OCI-M2 (cell line): ENCODE data around the gene SV2C.

Source experiments
- DNase-seq: peaks from one replicate; lab custom pipeline; 2025; ENCODE audit not compliant: unreplicated experiment; lab: John Stamatoyannopoulos, UW

SV2C gene

DNA sequence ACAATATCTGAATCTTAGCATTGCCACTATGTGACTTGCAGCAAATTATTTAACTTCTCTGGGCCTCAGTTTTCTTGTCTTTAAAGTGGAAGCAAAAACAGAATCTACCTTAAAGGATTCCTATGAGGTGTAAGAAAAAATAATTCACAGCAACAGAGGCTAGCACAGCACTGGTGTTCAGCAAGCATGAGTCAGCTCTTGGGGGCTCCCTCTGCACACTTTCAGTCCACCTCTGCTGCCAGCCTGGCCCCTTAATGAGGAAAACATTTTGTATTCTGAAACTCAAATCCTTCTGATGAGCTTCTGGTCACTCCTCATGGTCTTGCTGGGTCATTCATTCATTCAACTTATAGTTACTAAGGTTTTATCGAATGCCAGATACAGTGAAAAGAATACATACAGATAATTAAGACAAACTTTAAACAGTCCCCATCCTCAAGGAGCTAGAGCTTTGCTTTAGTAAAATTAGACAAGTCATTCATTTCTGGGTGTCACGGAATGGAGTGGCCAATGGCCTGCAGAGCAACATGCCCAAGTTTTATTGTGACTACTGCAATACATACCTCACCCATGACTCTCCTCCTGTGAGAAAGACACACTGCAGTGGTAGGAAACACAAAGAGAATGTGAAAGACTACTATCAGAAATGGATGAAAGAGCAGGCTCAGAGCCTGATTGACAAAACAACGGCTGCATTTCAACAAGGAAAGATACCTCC, 293.1 kb downstream of the SV2C start:
- DNase-seq = no peak

DNA sequence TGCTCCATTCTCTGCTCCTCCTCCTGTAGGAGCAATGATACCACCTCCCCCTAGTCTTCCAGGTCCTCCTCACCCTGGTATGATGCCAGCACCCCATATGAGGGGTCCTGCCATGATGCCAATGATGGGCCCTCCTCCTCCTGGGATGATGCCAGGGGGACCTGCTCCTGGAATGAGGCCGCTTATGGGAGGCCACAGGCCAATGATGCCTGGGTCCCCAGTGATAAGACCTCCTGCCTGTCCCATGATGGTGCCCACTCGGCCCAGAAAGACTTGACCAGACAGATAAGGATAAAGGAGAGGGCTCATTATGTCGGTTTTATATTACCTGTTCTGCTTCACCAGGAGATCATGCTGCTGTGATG, 293.7 kb downstream of the SV2C start:
- no peak for DNase-seq

DNA sequence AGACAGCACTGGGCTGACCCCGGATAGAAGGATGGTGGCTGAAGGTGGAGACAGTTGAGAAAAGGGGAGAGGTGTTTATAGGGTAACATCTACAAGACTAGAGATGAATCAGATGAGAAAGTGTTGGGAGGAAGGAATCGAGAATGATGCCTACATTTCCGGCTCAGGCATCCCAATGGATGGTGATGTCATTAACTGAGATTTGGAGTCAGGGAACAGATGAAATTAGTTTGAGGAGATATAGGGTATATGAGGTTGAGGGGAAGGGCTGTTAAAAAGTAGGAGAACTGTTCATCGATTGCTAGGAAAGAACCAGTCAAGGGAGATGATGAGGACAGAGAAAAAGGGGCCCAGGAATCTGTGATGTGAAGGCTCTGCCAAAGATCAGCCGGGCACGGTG, 295.2 kb downstream of the SV2C start:
- DNase-seq = no peak

DNA sequence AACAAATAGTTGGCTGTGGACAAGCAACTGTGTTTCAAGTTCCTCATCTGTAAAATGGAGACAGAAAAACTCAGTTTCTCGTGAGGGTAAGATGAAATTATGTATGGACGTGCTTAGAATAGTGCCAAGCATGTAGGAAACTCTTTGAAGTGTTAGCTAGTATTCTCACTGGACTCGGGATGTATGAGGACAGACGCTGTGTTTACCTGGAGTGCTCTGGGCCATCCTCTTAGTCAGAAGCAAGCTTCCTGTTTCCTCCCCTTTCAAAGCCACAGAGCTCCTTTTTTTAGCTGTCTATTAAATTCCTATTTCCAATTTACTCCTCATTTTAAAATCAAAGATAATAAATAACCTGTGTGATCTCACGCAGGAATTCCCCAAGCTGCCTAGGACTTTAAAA, 296.1 kb downstream of the SV2C start:
- DNase-seq = no peak

DNA sequence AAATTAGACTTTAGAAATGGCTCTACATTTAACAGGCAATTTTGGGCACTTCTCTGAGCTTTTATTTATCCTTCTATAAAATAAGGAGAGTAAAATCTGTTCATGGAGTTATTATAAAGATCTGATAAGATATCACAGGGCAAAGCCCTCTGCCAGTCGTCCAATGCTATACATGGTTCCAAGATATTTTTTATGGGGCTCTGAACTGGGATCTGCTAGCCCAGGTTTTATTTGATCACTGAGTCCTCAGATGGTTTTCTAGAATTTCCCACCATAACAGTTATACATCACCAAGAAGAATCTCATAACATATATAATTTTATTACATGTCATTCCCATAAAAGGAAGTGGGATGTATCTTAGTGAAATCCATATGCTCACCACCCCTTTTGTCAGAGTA, 296.7 kb downstream of the SV2C start:
- no peak for DNase-seq

DNA sequence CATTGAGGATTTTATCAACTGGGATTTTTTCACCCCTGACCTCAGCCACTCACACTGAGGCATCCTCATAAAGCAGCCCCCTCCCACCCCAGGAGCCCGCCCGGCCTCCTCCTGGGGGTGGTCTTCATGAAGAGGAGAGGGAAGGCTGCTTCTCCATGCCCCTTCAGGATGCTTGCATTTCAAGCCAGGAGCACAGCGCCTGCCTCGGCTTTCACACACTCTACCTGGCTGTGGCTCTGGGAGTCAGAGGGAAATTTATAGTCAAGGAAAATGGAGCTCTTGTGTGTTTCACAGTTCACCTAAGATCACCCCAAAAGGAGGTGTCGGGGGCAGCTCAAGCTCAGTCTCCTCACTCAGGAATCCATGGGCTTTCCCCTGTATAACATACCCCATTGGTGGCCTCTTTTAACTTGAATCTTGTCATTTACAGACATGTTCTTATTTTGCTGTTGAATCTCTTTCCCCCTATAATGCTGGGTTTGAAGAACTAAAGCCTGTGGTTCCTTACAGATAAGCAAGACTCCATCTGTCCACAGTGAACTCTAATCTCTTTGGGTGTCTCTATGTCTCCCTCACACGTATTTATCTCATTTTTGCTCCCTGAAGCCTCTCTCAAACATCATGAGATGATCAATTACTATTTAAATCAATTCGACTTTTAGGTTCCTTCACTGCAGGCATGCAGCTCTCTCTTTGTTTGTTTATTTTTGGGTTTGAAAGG, 297.3 kb downstream of the SV2C start:
- DNase-seq = no peak

DNA sequence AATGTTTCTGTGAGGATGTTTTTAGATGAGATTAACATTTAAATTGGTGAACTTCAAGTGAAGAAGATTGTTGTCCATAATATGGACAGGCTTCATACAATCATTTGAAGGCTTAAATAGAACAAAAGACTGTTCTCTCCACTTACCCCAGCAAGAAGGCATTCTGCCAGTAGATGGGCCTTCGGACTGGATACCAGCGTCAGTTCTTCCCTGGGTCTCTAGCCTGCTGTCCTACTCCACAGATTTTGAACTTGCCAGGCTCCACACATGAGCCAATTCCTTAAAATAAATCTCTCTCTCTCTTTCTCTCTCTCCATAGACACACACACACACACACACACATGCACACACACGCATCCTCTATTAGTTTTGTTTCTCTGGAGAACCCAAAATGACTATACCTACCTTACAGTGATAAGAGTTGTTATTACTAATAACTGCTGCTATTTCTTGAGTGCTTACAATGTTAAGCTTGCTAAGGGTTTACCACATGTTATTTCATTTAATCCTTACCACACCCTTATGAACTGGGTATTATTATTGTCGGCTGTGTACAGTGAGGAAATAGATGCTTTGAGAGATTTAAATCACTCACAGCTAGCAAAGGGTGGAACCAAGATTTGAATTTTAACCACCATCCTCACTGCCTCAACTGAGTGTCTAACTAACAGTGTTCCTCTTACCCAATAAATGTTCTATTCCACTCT, 300.1 kb downstream of the SV2C start:
- no peak for DNase-seq

DNA sequence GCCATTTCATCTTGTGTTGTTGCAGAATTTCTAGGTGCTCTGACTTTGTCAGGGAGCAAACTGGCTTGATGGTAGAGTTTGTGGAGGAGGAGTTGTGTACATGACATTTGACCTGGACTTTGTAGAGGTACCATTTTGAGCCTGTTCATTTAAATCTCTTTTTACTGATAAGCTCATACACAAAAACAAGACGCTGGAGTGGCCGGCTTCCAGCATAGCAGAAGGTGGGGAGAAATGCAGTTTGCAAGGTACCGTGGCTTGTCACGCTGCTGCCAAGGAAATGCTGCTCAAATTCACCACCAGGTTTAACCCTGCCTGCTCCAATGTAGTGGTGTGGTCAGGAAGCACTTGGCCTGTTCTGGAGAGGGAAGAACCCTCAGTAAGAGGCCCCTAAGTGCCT, 301.0 kb downstream of the SV2C start:
- DNase-seq = no peak

DNA sequence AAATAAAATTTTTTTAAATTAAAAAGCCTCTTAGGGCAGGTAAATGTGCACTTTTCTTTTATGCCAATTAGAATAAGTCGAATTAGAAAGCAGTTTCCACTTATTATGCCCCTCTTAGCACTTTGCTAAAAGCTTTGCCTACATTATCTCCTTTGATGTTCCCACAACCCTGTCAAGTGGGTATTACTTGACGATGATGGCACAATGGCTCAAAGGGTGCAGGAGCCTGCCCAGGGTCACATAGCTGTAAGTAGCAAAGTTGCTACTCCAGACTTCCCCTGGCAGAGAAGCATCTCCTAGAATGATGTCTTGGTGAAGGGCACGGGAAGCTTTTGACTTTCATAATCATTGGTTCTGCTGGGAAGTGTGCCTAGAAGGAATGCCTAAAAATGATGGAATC, 301.5 kb downstream of the SV2C start:
- no peak for DNase-seq

DNA sequence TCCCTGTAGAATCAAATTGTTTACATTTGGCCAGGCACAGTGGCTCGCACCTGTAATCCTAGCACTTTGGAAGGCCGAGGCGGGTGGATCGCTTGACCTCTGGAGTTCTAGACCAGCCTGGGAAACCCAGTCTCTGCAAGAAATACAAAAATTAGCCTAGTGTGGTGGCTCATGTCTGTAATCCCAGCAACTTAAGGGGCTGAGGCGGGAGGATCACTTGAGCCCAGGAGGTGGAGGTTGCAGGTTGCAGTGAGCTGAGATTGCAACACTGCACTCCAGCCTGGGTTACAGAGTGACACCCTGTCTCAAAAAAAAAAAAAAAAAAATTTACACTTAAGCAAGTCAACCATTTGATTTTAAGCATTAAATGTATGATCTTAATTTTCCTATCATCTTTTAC, 302.4 kb downstream of the SV2C start:
- no peak for DNase-seq

DNA sequence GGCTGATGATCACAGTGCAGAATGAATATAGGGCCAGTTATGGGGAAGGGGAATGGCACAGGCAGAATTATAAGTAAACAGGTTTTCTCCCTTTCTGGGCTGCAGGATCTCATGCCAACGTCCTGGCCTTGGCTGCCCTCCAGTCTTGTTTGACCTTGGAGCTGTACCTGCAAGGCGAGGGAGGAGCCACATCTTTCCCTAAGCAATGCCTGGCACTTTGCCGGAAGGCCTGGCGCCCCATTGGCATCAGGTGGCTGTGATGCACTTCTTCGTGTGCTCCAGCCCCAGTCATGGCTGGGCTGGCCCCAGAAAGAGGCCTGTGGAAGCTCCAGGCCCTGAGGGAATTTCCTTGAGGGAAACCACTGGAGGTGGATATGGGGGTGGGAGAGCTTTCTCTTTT, 303.2 kb downstream of the SV2C start:
- DNase-seq = no peak

DNA sequence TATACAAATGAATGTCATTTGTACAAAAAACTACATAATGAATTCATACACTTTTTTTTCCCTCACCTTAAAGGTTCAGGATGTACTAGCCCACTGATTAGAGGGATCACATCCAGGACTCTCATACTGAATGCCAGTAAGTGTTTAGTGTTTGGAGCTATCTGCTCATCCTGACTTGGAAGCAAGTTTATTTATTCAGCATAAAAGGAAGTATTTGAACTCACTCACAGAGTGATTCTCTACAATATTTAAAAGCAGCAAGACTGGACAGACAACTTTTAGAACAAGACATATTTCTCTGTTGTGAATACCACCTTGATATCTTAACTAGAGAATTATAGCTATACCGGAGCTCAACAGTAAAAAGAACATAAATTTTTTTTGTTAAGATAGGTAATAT, 305.1 kb downstream of the SV2C start:
- no peak for DNase-seq

DNA sequence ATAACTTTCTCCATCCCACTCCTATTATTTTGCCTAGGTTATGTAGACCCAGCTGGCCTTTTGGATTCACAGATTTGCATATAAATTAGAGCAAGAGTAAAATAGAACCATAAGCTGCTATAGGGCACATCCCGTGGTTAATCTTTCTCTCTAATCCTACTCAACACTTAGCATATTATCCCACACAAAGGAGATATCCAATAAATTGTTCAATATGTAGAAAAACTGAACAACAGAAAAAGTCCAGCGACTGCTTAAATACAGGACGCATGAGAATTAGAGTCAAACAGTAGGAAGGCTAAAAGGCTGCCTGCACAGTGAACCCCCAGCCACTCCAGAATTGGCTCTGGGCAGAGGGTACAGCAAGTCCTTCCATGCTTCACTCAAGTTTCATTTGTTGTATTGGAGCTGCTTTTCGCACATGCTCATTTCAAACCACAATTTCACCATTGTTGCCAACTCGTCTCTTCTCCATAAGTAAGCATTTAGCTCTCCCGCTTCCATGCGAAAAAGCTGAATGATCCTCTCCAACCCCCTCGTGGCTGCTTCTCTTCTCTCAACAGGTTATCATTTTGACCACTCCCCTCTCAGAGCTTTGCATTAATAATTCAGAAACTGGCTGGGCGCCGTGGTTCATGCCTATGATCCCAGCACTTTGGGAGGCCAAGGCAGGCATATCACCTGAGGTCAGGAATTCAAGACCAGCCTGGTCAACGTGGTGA, 305.8 kb downstream of the SV2C start:
- no peak for DNase-seq

DNA sequence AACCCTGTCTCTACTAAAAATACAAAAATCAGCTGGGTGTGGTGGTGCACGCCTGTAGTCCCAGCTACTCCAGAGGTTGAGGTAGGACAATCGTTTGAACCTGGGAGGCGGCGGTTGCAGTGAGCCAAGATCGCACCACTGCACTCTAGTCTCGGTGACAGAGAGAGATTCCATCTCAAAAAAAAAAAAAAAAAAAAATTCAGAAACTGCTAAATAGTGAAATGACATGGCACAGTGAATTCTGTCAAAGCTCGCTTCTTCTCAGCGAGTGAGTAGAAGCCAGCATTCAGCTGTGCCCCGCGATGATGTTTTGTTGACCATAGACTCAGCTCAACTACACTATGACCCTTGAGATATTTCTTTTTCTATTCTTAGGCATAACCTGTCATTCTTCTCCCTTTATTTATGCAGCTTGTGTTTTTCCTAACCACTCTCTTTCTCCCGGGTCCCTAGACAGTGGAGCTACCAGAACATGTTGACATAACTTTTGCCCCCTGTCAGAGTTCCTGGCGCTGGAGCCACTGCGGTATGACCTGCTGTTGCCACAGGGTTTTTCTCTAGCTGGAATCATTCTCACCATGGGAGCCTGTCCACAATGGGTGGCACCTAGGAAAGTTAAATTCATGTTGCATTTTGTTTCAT, 306.5 kb downstream of the SV2C start:
- no peak for DNase-seq

DNA sequence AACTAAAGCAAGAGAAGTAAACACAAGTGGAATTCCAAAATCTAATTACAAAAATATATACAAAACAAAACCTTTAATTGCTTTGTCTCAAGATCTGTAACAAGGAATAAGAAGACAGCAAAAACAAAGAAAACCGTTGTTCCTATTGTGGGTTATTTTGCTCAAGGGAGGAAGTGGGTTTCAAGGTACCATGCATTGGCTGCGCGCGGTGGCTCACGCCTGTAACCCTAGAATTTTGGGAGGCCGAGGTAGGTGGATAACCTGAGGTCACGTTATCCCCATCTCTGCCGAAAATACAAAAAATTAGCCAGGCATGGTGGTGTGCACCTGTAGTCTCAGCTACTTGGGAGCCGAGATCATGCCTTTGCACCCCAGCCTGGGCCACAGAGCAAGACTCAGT, 307.8 kb downstream of the SV2C start:
- DNase-seq = no peak

DNA sequence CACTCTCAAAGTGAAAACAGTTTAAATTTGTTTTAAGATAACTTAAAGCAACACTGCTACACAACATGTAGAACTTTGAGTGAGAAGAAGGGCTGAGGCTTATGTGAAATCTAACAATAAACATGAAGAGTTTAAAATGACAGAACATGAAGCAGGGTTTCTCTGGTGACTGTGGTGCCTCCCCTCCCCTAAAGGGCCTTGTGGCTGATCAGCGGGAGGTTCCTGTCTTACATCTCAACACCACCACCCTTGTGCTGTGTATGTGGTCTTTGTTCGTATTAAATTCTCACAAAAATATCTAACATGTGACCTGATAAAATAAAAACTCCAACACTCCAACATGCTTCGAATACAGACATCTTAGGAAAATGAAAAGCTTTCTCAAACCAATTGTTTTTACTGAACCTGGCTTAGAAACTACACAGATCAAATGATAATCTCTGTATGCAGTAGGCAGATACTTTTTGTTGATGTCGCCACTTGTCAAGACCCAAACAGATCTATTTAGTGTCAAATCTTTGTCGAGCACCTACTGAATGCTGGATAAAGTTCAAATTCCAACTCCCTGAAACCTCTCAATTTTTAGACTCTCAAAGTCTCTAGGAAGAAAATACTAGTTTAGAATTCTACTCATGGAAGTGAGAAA, 310.0 kb downstream of the SV2C start:
- no peak for DNase-seq

DNA sequence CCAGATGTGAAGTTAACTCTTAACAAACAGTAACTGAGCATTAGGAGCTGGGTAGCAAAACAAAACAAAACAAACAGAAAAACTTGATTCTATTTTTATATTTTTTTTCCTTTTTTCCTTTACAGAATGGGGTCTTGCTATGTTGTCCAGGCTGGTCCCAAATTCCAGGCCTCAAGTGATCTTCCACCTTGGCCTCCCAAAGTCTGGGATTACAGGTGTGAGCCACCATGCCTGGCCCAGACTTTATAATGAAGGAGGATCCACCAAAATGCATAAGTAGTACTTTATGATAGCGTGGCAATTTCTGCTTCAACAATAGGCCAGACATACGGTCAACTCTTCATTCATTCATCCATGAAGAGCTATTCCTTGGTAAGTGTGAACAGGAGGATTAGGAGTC, 314.0 kb downstream of the SV2C start:
- DNase-seq = no peak

DNA sequence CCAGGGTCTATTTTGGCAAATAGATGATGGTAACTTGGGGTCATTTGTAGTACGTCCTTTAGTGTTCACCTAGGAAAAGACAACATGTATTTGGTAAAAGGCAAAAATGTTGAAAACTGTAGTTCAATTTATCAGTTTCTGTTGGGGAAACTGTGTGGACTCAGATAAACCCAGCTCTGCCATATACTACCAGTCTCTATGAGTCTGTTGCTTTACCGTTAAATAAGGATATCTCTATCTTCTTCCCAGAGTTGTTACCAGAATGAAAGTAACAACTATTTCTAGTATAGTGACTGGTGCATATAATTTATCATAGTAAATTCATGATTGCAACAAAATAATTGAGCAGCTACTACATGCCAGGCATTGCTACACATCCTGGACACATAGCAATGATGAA, 316.1 kb downstream of the SV2C start:
- no peak for DNase-seq

DNA sequence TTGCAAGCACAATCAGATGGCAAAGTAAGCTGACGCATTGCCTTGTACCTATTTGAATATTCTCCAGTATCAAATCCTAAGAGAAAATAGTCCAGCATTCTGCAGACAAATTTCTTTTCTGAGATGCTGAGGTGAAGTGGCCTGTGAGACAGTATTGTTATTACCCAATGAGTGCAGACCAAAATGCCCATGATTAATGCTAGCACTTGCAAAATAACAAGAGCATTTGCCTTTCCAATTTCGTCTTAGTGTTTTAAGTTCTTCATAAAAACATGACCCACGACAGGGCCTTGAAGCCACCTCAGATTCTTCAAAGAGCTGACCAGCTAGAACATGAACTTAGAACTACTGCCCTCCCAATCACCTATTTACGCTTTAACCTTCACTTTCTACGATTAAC, 317.3 kb downstream of the SV2C start:
- DNase-seq = no peak

DNA sequence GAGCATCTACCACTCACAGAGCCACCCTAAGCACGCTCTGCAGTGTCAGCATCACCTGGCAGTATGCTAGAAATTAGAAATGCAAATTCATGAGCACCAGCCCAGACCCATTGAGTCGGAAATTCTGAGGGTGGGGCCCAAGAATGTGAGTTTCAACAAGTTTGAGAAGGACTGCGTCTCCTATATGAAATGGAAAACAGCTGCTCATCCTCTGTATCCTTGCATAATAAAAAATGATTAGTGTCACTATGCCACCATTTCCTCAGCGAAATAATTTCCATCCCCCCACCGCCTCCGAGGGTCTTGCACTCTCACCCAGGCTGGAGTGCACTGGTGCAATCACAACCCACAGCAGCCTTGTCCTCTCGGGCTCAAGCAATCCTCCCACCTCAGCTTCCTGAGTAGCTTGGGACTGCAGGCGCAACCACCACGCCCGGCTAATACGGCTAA, 318.6 kb downstream of the SV2C start:
- no peak for DNase-seq
